AG20443 (cell line): ENCODE measurements around the gene NUP37.

Source experiments
- DNase-seq: peaks from one replicate; pipeline ENCODE4 v3.0.0; 2012; ENCODE audit warnings: low spot score, mixed read lengths

The NUP37 gene

DNA sequence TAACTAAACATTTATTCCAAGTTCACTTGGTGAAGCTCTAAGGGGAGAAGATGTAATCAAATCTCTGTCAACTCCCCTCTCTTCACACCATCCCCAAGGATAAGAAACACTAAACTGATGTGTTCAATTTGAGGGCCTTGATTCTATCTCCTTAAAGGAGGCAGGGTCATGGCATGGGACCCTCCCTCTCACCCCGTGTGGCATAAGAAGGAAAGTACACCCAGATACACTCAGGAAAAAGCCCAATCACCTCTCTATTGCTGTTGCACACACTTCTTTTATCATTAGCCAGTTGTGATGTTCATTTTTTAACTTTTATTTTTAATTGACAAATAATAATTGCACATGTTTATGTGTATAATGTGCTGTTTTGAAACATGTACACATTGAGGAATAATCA is 93.2 kb downstream of the NUP37 start:
- DNase-seq, result no peak

DNA sequence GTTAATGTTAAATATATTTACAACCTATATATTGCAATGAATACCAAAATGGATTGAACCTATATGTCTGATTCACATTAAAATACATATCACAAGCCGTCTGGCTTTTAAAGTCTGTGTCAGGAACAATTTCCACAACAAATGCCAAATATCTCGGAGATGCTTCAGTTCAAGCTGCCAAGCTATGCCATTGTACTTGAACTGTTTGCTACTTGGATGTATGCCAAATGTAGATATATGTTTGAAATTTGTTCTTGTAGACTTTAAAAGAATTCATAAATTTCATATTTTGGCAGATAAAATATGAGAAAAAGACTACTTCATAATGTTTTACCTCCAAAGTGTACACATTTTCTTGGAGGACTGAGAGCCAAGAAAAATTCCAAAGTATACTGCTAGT is 95.1 kb downstream of the NUP37 start:
- no peak for DNase-seq

DNA sequence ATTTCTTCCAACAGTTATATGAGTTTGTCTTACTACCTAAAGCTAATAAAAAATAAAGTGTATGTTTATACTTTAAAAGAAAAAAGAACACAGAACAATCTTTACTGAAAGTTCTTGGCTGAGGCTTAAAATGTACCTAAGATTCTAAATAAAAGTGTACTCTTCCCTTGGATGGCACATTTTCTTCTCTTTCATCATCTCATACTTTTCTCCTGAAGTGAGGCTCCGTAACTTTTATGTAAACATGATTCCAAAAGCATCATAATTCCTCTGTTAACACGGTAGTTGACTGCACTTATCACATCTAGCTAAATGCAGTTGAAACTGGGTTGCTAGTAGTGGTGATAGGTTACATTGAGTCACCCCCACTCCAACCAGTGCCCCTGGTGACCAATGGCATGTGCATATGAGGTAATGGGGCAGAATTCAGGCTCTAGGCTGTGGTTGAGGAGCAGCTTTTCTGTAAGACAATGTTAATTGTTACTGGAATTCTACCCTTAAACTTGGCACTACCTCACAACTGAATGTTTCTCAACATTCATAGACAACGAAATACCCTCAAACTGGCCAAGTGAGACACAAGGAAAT is 96.5 kb downstream of the NUP37 start:
- DNase-seq, result peak; percentile 30
